Testis (tissue), 3 donors: ENCODE measurements around the gene STEAP3. TPM values are rescaled to one million over a fixed set of nuclear protein-coding genes. Genes with fewer than 3 reads are reported as not detected.

ENCODE experiments used
- DNase-seq: peaks from one replicate; pipeline ENCODE4 v3.0.0-alpha.2; 2019
- H3K27ac ChIP-seq, 2 donors: fragments of 200-600 bp; sonication (generic); one replicate each; pipeline ENCODE4 v1.5.1; 2019
- H3K27me3 ChIP-seq: fragments of 200-600 bp; sonication (generic); one replicate; pipeline ENCODE4 v1.5.1; 2019
- H3K36me3 ChIP-seq: fragments of 200-600 bp; sonication (generic); one replicate; pipeline ENCODE4 v1.5.1; 2017; ENCODE audit warnings: low read depth; ENCODE audit errors: missing control alignments
- H3K4me1 ChIP-seq: fragments of 200-600 bp; sonication (generic); one replicate; pipeline ENCODE4 v1.5.1; 2019
- H3K4me3 ChIP-seq, 2 donors: fragments of 200-600 bp; sonication (generic); one replicate each; pipeline ENCODE4 v1.5.1; 2017 to 2019
- H3K9me3 ChIP-seq: fragments of 200-600 bp; sonication (generic); one replicate; pipeline ENCODE4 v1.5.1; 2017
- CTCF ChIP-seq, 3 experiments: fragments of 450-650 bp in 2 of 3; fragments of 200-600 bp in 1 of 3; sonication (generic) in 1 of 3; IDR thresholded peaks; one replicate each; pipeline ENCODE4 v1.5.1; 2016 to 2019; ENCODE audit warnings: antibody characterized with exemption in 3 of 3, mild to moderate bottlenecking in 2 of 3, moderate library complexity in 1 of 3
- POLR2A ChIP-seq: fragments of 450-650 bp; IDR thresholded peaks from one replicate; pipeline ENCODE4 v1.6.1; 2017; ENCODE audit warnings: antibody characterized with exemption, mild to moderate bottlenecking, moderate library complexity
- WGBS, 2 donors: methylation state at CpG; one replicate each; pipeline ENCODE4 v1.1.5; 2018; 5-methylcytosine and 5-hydroxymethylcytosine counted together
- intact Hi-C: fragments of 100-400 bp; cut with DNase I; formaldehyde crosslinking; loops from one replicate; pipeline ENCODE4 v1.15.1; 2023; ENCODE audit warnings: low total_unique reads
- polyA plus RNA-seq: library from polyadenylated mRNA; stranded (reverse); fragments of 350-450 nt; fragmentation: Illumina TruSeq; extraction: RNeasy Lipid Tissue Mini Kit (QIAGEN cat#74804); gene quantifications from one replicate; pipeline ENCODE4 v1.2.3, GENCODE V29; 2014; ENCODE audit warnings: low read depth, low replicate concordance; ENCODE audit not compliant: insufficient read depth
- total RNA-seq, 2 donors: library from RNA; depleted of rRNA; stranded (reverse); fragments of >200 nt; gene quantifications; one replicate each; pipeline ENCODE4 v1.2.3, GENCODE V29; 2016

Gene STEAP3
- total and polyA plus RNA-seq, 3 donors from 2014 or later = 5.1 to 11.9 (median 5.6) TPM

- WGBS, 2 donors = 53 to 64% methylated on average over 2 of the region's 2 CpGs
- Histone ChIP-seq H3K4me3 (no peak overlapping the region), H3K27ac (no peak overlapping the region), H3K4me1 (no peaks in the 10 kb centered on the region), H3K9me3 (no peaks in the 10 kb centered on the region), H3K27me3 (no peaks in the 10 kb centered on the region), H3K36me3 (no peaks in the 10 kb centered on the region)
- intact Hi-C loops = no loop called here
- no peak for DNase-seq
- TF ChIP-seq POLR2A = no peak
- no peak for TF ChIP-seq CTCF (IDR thresholded peaks at IDR 0.05)
Observed at GRCh38 chr2:119253114-119253702, 29.6 kb downstream of the STEAP3 start.

GRCh38 chr2:119253760-119254600 lies 30.3 kb downstream of the STEAP3 start:
- intact Hi-C loops = no loop called here
- Histone ChIP-seq H3K27me3 (no peaks in the 10 kb centered on the region), H3K9me3 (no peaks in the 10 kb centered on the region), H3K36me3 (no peaks in the 10 kb centered on the region), H3K27ac (no peak overlapping the region), H3K4me1 (no peaks in the 10 kb centered on the region), H3K4me3 (no peak overlapping the region)
- DNase-seq = no peak
- WGBS, 2 donors = 60 to 89% methylated on average over 14 of the region's 14 CpGs
- TF ChIP-seq CTCF (IDR thresholded peaks at IDR 0.05) = no peak
- no peak for TF ChIP-seq POLR2A

- Histone ChIP-seq H3K27me3 (no peaks in the 10 kb centered on the region), H3K4me1 (no peaks in the 10 kb centered on the region), H3K4me3 (no peak overlapping the region), H3K9me3 (no peaks in the 10 kb centered on the region), H3K27ac (no peak overlapping the region), H3K36me3 (no peaks in the 10 kb centered on the region)
- 65 to 92% methylated on average over 8 to 10 of the region's 10 CpGs for WGBS, 2 donors
- DNase-seq = no peak
- intact Hi-C loops = no loop called here
- TF ChIP-seq POLR2A (no peak), CTCF (IDR thresholded peaks at IDR 0.05) (no peak)
Observed at GRCh38 chr2:119254601-119255080, 31.0 kb downstream of the STEAP3 start.

GRCh38 chr2:119255760-119256581 lies 32.3 kb downstream of the STEAP3 start:
- H3K36me3 ChIP-seq = no peaks in the 10 kb centered on the region
- intact Hi-C loops = no loop called here
- peak overlapping the region in 1 of 2 donors; percentile 34 for H3K27ac ChIP-seq
- H3K4me1 ChIP-seq = no peaks in the 10 kb centered on the region
- no peaks in the 10 kb centered on the region for H3K9me3 ChIP-seq
- 66 to 73% methylated on average over 12 of the region's 12 CpGs for WGBS, 2 donors
- DNase-seq = peak; percentile 59
- TF ChIP-seq CTCF (IDR thresholded peaks at IDR 0.05) (no peak), POLR2A (no peak)
- H3K27me3 ChIP-seq = no peaks in the 10 kb centered on the region
- no peak overlapping the region for H3K4me3 ChIP-seq
